HepG2 (cell line): ENCODE measurements around the gene HOTAIR. TPM values are rescaled to one million over a fixed set of nuclear protein-coding genes. Genes with fewer than 3 reads are reported as not detected.

Experiments used
- BORCS8-MEF2B ChIP-seq: sonication (generic); formaldehyde crosslinking; IDR thresholded peaks from 2 replicates; pipeline ENCODE4 v1.8.0; 2022; ENCODE audit warnings: mild to moderate bottlenecking, missing genetic modification reagents
- BRD4 ChIP-seq: sonication (generic); formaldehyde crosslinking; IDR thresholded peaks from 2 replicates; pipeline ENCODE4 v1.4.0; 2020; ENCODE audit warnings: missing genetic modification reagents
- CCDC6 ChIP-seq: sonication (generic); formaldehyde crosslinking; IDR thresholded peaks from 2 replicates; pipeline ENCODE4 v1.8.1; 2022; ENCODE audit warnings: mild to moderate bottlenecking, missing genetic modification reagents, moderate library complexity
- CHD4 ChIP-seq: fragments of 200-600 bp; sonication (generic); IDR thresholded peaks from 2 replicates; pipeline ENCODE4 v1.7.0; 2017; ENCODE audit warnings: mild to moderate bottlenecking, low read length, borderline replicate concordance
- GTF3A ChIP-seq: sonication (generic); formaldehyde crosslinking; conservative IDR thresholded peaks from 2 replicates; pipeline ENCODE4 v1.4.0; 2020; ENCODE audit warnings: mild to moderate bottlenecking, missing genetic modification reagents
- SAFB2 ChIP-seq: sonication (generic); formaldehyde crosslinking; IDR thresholded peaks from 2 replicates; pipeline ENCODE4 v1.5.1; 2020; ENCODE audit warnings: missing genetic modification reagents, low read depth, mild to moderate bottlenecking, borderline replicate concordance
- THAP9 ChIP-seq: sonication (generic); formaldehyde crosslinking; IDR thresholded peaks from 2 replicates; pipeline ENCODE4; 2020; ENCODE audit warnings: missing genetic modification reagents, mild to moderate bottlenecking, borderline replicate concordance
- YY1 ChIP-seq: IDR thresholded peaks from 2 replicates; pipeline ENCODE4 v1.6.1; 2011; ENCODE audit warnings: low read length, low read depth, moderate library complexity, mild to moderate bottlenecking; ENCODE audit not compliant: insufficient read depth, insufficient replicate concordance
- ZEB1 ChIP-seq: IDR thresholded peaks from 2 replicates; pipeline ENCODE4 v1.6.1; 2012; ENCODE audit warnings: mild to moderate bottlenecking, low read depth, inconsistent platforms; ENCODE audit not compliant: insufficient replicate concordance
- ZNF503 ChIP-seq: sonication (generic); formaldehyde crosslinking; IDR thresholded peaks from 2 replicates; pipeline ENCODE4 v1.4.0; 2020; ENCODE audit warnings: missing genetic modification reagents
- ZNF556 ChIP-seq: sonication (generic); formaldehyde crosslinking; IDR thresholded peaks from 2 replicates; pipeline ENCODE4 v1.4.0; 2020; ENCODE audit warnings: mild to moderate bottlenecking, missing genetic modification reagents, borderline replicate concordance
- ZNF557 ChIP-seq: sonication (generic); formaldehyde crosslinking; IDR thresholded peaks from 2 replicates; pipeline ENCODE4 v1.4.0; 2020; ENCODE audit warnings: missing genetic modification reagents
- ZNF670 ChIP-seq: sonication (generic); formaldehyde crosslinking; IDR thresholded peaks from 2 replicates; pipeline ENCODE4 v1.8.0; 2022; ENCODE audit warnings: mild to moderate bottlenecking, missing genetic modification reagents, borderline replicate concordance
- polyA plus RNA-seq, 8 experiments: library from polyadenylated mRNA; depleted of rRNA in 3 of 8; stranded (reverse) in 7 of 8; unstranded in 1 of 8; fragments of >200 nt; fragmentation: Illumina TruSeq in 4 of 8; extraction: Trizol in 4 of 8; gene quantifications; 2 replicates each; pipeline versions ENCODE4 v1.2.1 to v1.2.3, GENCODE V29; 2011 to 2016; ENCODE audit warnings: low read depth in 4 of 8, missing spikeins in 1 of 8, mixed read lengths in 1 of 8; ENCODE audit not compliant: insufficient read depth in 1 of 8
- total RNA-seq, 5 experiments: library from RNA; depleted of rRNA; stranded (reverse); fragments of >200 nt; fragmentation: Illumina TruSeq; extraction: Trizol; gene quantifications; 2 replicates each; pipeline ENCODE4 v1.2.3, GENCODE V29; 2016; ENCODE audit warnings: low read depth in 1 of 5
- TF ChIP-seq, protein P1 (sequence below): IDR thresholded peaks from 2 replicates; pipeline ENCODE4 v1.6.1; 2016; ENCODE audit warnings: low read depth, missing genetic modification reagents, missing compliant biosample characterization
- TF ChIP-seq, protein P2 (sequence below): sonication (generic); formaldehyde crosslinking; IDR thresholded peaks from 2 replicates; pipeline ENCODE4 v1.4.0; 2020; ENCODE audit warnings: mild to moderate bottlenecking, missing genetic modification reagents
- TF ChIP-seq, protein P3 (sequence below): sonication (generic); formaldehyde crosslinking; IDR thresholded peaks from 2 replicates; pipeline ENCODE4 v1.4.0; 2020; ENCODE audit warnings: missing genetic modification reagents; ENCODE audit errors: not compliant biosample characterization

HOTAIR gene
- total and polyA plus RNA-seq, 2 of the 13 experiments (the other 11 are each of a cell fraction or from before 2014, with no cell fraction given): not detected

GRCh38 chr12:54000116-54001114 lies 25.7 kb upstream of the HOTAIR start, which contains the start of gene HOXC9 (continued):
- TF ChIP-seq, protein P1, sequence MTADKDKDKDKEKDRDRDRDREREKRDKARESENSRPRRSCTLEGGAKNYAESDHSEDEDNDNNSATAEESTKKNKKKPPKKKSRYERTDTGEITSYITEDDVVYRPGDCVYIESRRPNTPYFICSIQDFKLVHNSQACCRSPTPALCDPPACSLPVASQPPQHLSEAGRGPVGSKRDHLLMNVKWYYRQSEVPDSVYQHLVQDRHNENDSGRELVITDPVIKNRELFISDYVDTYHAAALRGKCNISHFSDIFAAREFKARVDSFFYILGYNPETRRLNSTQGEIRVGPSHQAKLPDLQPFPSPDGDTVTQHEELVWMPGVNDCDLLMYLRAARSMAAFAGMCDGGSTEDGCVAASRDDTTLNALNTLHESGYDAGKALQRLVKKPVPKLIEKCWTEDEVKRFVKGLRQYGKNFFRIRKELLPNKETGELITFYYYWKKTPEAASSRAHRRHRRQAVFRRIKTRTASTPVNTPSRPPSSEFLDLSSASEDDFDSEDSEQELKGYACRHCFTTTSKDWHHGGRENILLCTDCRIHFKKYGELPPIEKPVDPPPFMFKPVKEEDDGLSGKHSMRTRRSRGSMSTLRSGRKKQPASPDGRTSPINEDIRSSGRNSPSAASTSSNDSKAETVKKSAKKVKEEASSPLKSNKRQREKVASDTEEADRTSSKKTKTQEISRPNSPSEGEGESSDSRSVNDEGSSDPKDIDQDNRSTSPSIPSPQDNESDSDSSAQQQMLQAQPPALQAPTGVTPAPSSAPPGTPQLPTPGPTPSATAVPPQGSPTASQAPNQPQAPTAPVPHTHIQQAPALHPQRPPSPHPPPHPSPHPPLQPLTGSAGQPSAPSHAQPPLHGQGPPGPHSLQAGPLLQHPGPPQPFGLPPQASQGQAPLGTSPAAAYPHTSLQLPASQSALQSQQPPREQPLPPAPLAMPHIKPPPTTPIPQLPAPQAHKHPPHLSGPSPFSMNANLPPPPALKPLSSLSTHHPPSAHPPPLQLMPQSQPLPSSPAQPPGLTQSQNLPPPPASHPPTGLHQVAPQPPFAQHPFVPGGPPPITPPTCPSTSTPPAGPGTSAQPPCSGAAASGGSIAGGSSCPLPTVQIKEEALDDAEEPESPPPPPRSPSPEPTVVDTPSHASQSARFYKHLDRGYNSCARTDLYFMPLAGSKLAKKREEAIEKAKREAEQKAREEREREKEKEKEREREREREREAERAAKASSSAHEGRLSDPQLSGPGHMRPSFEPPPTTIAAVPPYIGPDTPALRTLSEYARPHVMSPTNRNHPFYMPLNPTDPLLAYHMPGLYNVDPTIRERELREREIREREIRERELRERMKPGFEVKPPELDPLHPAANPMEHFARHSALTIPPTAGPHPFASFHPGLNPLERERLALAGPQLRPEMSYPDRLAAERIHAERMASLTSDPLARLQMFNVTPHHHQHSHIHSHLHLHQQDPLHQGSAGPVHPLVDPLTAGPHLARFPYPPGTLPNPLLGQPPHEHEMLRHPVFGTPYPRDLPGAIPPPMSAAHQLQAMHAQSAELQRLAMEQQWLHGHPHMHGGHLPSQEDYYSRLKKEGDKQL (CRISPR knock-in tag): no peak
- TF ChIP-seq THAP9 (CRISPR knock-in tag) (no peak), YY1 (no peak), ZNF557 (CRISPR knock-in tag) (no peak), BRD4 (no peak), SAFB2 (CRISPR knock-in tag) (no peak), BORCS8-MEF2B (no peak), ZNF556 (CRISPR knock-in tag) (no peak), ZNF670 (CRISPR knock-in tag) (0 out of 2 replicates have a peak, but pooled peaks have one; percentile 44), CCDC6 (CRISPR knock-in tag) (no peak), ZEB1 (no peak), CHD4 (no peak), ZNF503 (CRISPR knock-in tag) (no peak), GTF3A (no peak)
- TF ChIP-seq, protein P2, sequence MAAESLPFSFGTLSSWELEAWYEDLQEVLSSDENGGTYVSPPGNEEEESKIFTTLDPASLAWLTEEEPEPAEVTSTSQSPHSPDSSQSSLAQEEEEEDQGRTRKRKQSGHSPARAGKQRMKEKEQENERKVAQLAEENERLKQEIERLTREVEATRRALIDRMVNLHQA: no peak
- TF ChIP-seq, protein P3, sequence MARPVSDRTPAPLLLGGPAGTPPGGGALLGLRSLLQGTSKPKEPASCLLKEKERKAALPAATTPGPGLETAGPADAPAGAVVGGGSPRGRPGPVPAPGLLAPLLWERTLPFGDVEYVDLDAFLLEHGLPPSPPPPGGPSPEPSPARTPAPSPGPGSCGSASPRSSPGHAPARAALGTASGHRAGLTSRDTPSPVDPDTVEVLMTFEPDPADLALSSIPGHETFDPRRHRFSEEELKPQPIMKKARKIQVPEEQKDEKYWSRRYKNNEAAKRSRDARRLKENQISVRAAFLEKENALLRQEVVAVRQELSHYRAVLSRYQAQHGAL (CRISPR knock-in tag): no peak
